Fibroblast of the aortic adventitia (primary cell): ENCODE measurements around the gene ZNHIT3. TPM values are rescaled to one million over a fixed set of nuclear protein-coding genes. Genes with fewer than 3 reads are reported as not detected.

Experiments
- DNase-seq: peaks from one replicate; pipeline ENCODE4 v3.0.0-alpha.2; 2010; ENCODE audit warnings: low read depth
- H3K4me3 ChIP-seq: 2 replicates; pipeline ENCODE4 v1.5.1; 2011; ENCODE audit warnings: low read depth, mild to moderate bottlenecking, control low read depth, low read length, moderate library complexity
- CTCF ChIP-seq: IDR thresholded peaks from 2 replicates; pipeline ENCODE4 v1.5.1; 2011; ENCODE audit warnings: mild to moderate bottlenecking, low read length, control low read depth, inconsistent platforms; ENCODE audit not compliant: insufficient read depth
- total RNA-seq: library from RNA; depleted of rRNA; stranded (reverse); fragments of >200 nt; gene quantifications from 2 replicates; pipeline ENCODE4 v1.2.3, GENCODE V29; 2012; ENCODE audit warnings: low replicate concordance

Gene ZNHIT3
- total RNA-seq, 1 donor: 26.9 TPM

- no peak for TF ChIP-seq CTCF
- no peak for DNase-seq
- no peak overlapping the region for H3K4me3 ChIP-seq
These were observed 24.7 kb downstream of the ZNHIT3 start for GRCh38 chr17:36511216-36511615.

GRCh38 chr17:36512641-36513040, 26.2 kb downstream of the ZNHIT3 start:
- no peak for DNase-seq
- TF ChIP-seq CTCF: no peak
- no peak overlapping the region for H3K4me3 ChIP-seq

- no peak for TF ChIP-seq CTCF
- DNase-seq: no peak
- H3K4me3 ChIP-seq: no peak overlapping the region
These were observed 28.4 kb downstream of the ZNHIT3 start for GRCh38 chr17:36514856-36515255.

DNA sequence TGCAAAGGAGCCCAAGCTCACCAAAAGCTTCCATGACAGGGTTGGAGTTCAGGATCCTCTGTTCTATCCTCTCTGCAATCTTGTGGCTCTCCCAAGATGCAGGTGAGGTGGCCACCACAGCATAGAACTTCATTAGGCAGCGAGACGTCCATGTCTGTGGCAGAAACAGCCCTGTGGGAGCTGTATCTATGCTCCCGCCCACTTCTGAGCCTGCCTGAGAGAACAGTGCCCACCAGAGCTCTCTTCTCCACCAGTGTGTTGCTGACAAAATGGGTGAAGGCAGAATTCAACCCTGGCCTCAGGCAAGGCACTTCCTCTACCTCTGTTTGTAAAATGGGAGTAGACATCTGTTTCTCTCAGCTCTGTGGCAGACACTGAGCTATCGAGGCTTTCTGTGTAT, 29.4 kb downstream of the ZNHIT3 start:
- TF ChIP-seq CTCF: no peak
- H3K4me3 ChIP-seq: no peak overlapping the region
- DNase-seq: no peak

DNA sequence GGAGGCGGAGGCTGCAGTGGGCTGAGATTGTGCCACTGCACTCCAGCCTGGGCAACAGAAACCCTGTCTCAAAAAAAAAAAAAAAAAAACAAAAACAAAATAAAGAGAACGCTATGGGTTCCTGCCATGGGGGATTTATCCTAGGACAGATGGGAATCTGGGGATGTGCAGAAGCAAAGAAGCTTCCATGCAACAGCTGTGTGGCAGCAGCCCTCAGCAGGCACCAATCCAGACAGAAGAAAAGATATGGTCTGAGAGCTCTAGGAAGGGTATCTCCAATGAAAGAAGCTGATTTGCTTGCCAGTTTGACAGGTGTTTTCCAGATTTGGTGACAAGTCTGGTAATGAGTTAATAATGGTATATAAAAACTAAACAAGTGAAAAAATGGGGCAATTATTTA, 36.6 kb downstream of the ZNHIT3 start:
- no peak for DNase-seq
- no peak for TF ChIP-seq CTCF
- H3K4me3 ChIP-seq: no peak overlapping the region

GRCh38 chr17:36524428-36524876, 38.0 kb downstream of the ZNHIT3 start:
- DNase-seq: no peak
- TF ChIP-seq CTCF: no peak
- H3K4me3 ChIP-seq: no peak overlapping the region

DNA sequence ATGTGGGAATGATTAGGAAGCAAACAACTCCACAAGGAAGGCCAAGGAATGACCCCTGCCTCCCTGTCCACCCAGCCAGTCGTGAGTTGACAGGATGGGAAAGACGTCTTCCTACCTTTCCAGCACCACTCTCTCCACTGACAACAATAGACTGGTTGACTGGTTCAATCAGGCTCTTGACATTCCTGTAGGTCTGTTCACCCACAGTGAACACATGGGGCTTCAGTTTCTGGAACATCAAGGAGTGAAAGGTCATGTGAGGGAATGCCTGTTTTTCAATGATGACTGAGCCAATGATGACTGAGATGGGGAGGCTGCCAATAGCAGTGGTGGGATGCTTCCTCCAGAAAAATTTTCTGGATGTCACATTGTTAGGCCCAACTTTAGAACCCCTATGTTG, 38.6 kb downstream of the ZNHIT3 start:
- no peak overlapping the region for H3K4me3 ChIP-seq
- no peak for TF ChIP-seq CTCF
- no peak for DNase-seq
